Measurements from ENCODE around the gene PCDHGB1.
A peak's percentile ranks its signal among the peaks of the same experiment; 100 is the strongest.
"Not testable (repeated sequence)": the region's sequence is repeated elsewhere in the genome, so short reads cannot be mapped to it uniquely, and the experiment has no call there.

The PCDHGB1 gene

DNA sequence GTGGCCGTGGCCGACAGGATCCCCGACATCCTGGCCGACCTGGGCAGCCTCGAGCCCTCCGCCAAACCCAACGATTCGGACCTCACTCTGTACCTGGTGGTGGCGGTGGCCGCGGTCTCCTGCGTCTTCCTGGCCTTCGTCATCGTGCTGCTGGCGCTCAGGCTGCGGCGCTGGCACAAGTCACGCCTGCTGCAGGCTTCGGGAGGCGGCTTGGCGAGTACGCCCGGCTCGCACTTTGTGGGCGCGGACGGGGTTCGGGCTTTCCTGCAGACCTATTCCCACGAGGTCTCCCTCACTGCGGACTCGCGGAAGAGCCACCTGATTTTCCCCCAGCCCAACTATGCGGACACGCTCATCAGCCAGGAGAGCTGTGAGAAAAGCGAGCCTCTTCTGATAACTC, 3.9 kb upstream of the PCDHGB1 start:
- DNase-seq = not testable (repeated sequence)

DNA sequence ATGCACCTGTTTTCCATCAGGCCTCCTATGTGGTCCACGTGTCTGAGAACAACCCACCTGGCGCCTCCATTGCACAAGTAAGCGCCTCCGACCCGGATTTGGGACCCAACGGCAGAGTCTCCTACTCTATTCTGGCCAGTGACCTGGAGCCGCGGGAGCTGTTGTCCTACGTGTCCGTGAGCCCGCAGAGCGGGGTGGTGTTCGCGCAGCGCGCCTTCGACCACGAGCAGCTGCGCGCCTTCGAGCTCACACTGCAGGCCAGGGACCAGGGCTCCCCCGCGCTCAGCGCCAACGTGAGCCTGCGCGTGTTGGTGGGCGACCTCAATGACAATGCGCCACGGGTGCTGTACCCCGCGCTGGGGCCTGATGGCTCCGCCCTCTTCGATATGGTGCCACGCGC, 1.7 kb downstream of the PCDHGB1 start:
- DNase-seq = no peak

DNA sequence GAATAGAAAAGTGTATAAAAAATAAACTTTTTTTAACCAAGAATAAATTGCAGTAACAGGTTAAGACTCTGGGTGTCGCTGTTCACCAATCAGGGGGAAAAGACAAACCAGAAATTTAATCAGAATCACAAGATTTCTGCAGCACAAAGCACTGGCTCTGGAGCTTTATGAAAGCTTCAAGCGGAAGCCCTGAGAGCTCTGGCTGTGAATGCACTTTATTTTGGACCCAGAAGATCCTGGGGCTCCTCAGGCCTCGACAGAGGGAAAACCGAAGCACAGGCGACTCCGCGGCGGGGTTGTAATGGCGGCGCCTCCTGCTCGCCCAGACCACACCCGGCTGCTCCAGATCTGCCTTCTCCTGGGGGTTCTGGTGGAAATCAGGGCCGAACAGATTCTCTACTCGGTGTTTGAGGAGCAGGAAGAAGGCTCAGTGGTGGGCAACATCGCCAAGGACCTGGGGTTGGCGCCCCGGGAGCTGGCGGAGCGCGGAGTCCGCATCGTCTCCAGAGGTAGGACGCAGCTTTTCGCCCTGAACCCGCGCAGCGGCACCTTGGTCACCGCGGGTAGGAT, 5.1 kb downstream of the PCDHGB1 start, which contains the start of gene PCDHGA4:
Gene PCDHGA4, plus strand, starts transcription at position 122 of the 570 bp plus-strand sequence. Its CDS starts 87 bp downstream, at position 209.
- DNase-seq = no peak

DNA sequence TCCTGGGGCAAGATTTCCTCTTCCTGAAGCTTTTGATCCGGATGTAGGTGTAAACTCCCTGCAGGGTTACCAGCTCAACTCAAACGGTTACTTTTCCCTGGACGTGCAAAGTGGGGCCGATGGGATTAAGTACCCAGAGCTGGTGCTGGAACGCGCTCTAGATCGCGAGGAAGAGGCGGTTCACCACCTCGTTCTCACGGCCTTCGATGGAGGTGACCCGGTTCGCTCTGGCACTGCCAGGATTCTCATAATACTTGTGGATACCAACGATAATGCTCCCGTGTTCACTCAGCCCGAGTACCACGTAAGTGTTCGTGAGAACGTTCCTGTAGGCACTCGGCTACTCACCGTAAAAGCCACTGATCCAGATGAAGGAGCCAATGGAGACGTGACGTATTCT, 5.7 kb downstream of the PCDHGB1 start:
- no peak for DNase-seq

DNA sequence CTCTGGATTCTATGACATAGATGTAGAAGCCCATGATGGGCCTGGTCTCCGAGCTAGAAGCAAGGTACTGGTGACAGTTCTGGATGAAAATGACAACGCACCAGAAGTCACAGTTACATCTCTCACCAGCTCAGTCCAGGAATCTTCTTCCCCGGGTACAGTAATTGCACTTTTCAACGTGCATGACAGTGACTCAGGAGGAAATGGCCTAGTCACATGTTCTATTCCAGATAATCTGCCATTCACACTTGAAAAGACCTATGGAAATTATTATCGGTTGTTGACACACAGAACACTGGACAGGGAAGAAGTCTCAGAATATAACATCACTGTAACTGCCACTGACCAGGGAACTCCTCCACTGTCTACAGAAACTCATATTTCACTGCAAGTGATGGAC, 6.2 kb downstream of the PCDHGB1 start:
- no peak for DNase-seq

DNA sequence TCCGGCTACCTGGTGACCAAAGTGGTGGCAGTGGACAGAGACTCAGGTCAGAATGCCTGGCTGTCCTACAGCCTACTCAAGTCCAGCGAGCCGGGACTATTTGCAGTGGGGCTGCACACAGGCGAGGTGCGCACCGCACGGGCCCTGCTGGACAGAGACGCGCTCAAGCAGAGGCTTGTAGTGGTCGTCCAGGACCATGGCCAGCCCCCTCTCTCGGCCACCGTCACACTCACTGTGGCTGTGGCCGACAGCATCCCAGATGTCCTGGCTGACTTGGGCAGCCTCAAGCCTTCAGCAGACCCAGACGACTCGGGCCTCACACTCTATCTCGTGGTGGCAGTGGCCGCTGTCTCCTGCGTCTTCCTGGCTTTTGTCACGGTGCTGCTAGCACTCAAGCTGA, 7.1 kb downstream of the PCDHGB1 start:
- no peak for DNase-seq

DNA sequence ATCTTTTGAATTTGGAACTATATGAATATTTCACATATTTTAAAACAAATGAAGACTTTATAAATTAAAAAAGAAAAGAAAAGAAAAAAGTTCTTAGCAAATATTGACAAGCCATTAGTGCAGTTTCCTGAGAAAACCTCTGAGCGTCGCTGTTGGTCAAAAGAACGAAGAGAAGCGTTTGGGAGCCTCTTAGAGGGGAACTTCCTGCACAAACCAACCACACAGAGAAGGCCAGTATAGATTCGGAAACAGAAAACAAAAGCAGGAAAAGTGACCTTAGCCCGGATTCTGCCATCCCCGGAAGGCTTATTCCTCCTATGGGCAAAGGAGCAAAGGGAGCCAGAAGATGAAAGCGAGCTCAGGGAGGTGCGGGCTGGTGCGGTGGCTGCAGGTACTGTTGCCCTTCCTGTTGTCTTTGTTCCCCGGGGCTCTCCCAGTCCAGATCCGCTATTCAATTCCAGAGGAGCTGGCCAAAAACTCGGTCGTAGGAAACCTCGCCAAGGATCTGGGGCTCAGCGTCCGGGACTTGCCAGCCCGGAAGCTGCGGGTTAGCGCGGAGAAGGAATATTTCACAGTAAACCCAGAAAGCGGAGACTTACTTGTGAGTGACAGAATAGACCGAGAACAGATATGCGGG, 10.0 kb downstream of the PCDHGB1 start, which contains the start of gene PCDHGB2:
Gene PCDHGB2, plus strand, starts transcription at position 205 of the 637 bp plus-strand sequence. Its CDS starts 142 bp downstream, at position 347.
- peak; percentile 62 for DNase-seq

DNA sequence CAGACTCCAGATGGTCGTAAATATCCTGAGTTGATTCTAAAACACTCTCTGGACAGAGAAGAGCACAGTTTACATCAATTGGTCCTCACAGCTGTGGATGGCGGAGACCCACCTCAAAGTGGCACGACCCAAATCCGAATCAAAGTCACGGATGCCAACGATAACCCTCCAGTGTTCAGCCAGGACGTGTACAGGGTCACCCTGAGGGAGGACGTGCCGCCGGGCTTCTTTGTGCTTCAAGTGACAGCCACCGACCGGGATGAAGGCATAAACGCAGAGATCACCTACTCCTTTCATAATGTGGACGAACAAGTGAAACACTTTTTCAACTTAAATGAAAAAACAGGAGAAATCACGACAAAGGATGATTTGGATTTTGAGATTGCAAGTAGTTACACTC, 10.8 kb downstream of the PCDHGB1 start:
- DNase-seq = no peak

DNA sequence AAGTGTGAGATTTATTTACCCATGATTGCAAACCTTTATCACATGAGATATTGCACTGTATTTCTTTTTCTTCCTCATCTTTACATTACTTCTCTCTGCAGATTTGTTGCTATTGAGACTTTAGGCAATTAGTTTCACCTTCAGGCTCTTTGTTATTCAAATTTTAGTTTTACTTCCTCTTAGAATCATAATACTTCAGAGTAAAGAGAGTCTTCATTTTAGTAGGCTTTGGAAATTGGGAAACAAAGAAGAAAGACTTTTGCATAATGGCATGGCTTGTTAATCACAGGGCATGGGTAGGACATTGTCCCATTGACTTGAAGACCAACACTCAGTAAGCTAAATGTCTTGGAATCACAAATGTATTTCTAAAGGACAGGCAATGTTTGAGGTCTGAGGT, 12.8 kb downstream of the PCDHGB1 start:
- DNase-seq = no peak

DNA sequence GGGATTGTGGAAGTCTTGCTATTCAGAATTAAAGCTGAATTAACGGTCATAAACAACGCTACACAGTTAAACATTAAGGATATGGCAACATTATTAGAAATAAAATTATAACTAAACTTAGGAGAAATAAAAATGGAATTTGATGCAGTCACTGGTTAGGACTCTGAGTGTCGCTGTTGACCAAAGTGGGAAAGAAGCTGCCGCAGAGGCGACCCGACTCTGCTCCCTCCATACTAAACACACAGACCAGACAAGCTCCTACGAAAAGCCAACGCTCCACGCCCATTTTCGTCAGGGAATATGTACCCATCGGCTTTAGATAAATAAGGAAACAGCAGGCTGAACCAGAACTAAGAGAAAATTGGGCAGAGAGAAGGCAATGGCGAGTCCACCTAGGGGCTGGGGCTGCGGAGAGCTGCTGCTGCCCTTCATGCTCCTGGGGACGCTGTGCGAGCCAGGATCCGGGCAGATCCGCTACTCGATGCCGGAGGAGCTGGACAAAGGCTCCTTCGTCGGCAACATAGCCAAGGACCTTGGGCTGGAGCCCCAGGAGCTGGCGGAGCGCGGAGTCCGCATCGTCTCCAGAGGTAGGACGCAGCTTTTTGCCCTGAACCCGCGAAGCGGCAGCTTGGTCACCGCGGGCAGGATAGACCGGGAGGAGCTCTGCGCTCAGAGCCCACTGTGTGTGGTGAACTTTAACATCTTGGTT, 14.2 kb downstream of the PCDHGB1 start, which contains the start of gene PCDHGA5:
Gene PCDHGA5, plus strand, starts transcription at position 211 of the 709 bp plus-strand sequence. Its CDS starts 169 bp downstream, at position 380.
- no peak for DNase-seq

DNA sequence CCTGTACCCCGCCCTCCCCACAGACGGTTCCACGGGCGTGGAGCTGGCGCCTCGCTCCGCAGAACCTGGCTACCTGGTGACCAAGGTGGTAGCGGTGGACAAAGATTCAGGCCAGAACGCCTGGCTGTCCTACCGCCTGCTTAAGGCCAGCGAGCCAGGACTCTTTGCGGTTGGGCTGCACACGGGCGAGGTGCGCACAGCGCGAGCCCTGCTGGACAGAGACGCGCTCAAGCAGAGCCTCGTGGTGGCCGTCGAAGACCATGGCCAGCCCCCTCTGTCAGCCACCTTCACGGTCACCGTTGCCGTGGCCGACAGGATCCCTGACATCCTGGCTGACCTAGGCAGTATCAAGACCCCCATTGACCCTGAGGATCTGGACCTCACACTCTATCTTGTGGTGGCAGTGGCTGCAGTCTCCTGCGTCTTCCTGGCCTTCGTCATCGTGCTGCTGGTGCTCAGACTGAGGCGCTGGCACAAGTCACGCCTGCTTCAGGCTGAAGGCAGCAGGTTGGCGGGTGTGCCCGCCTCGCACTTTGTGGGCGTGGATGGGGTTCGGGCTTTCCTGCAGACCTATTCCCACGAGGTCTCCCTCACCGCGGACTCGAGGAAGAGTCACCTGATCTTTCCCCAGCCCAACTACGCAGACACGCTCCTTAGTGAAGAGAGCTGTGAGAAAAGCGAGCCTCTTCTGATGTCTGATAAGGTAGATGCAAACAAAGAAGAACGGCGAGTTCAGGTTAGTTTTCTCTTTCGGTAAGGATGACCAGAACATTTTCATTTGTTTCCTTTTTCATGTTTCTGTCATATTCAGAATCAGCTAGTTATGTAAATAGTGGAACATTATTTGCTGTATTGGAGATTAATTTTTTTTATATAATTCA, 16.4 kb downstream of the PCDHGB1 start:
- DNase-seq = no peak

DNA sequence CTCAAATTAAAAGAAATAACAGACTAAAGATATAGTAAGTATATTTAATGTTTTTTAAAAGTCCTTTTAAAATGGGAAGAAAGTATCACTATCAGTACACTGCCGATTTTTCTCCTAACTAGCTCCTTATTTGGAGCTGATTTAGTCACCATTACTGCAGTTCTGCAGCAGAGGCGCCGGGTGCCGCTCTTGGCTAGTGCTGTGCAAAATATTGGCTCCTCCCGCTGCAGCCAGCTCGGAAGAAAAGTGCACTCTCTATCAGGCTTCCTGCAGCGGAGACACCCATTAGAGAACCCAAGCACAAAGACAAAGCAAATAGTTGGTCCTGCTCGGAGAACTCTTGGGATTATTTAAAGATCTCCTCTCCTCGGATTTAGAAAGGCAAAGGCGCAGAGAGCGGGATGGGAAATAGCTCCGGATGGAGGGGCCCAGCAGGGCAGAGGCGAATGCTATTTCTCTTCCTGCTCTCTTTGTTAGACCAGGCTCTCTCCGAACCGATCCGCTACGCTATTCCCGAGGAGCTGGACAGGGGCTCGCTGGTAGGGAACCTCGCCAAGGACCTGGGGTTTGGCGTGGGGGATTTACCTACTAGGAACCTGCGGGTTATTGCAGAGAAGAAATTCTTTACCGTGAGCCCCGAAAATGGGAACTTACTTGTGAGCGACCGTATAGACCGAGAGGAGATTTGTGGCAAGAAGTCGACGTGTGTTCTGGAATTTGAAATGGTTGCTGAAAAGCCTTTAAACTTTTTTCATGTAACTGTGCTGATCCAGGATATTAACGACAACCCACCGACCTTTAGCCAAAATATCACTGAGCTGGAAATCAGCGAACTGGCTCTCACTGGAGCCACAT, 20.3 kb downstream of the PCDHGB1 start, which contains the start of gene PCDHGB3:
Gene PCDHGB3, plus strand, starts transcription at position 249 of the 855 bp plus-strand sequence. Its CDS starts 153 bp downstream, at position 402.
- no peak for DNase-seq

DNA sequence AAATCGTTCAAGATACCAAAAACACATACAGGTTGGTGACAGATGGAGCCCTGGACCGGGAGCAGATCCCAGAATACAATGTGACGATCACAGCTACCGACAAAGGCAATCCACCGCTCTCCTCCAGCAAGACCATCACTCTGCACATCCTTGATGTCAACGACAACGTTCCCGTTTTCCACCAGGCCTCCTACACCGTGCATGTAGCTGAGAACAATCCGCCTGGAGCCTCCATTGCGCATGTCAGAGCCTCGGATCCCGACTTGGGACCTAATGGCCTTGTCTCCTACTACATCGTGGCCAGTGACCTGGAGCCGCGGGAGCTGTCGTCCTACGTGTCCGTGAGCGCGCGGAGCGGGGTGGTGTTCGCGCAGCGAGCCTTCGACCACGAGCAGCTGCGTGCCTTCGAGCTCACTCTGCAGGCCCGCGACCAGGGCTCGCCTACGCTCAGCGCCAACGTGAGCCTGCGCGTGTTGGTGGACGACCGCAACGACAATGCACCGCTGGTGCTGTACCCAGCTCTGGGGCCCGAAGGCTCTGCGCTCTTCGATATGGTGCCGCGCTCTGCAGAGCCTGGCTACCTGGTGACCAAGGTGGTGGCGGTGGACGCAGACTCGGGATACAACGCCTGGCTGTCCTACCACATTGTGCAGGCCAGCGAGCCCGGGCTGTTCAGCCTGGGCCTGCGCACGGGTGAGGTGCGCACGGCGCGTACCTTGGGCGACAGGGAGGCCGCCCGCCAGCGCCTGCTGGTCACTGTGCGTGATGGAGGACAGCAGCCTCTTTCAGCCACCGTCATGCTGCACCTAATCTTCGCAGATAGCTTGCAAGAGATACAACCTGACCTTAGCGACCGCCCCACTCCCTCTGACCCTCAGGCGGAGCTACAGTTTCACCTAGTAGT, 21.9 kb downstream of the PCDHGB1 start:
- DNase-seq = no peak

DNA sequence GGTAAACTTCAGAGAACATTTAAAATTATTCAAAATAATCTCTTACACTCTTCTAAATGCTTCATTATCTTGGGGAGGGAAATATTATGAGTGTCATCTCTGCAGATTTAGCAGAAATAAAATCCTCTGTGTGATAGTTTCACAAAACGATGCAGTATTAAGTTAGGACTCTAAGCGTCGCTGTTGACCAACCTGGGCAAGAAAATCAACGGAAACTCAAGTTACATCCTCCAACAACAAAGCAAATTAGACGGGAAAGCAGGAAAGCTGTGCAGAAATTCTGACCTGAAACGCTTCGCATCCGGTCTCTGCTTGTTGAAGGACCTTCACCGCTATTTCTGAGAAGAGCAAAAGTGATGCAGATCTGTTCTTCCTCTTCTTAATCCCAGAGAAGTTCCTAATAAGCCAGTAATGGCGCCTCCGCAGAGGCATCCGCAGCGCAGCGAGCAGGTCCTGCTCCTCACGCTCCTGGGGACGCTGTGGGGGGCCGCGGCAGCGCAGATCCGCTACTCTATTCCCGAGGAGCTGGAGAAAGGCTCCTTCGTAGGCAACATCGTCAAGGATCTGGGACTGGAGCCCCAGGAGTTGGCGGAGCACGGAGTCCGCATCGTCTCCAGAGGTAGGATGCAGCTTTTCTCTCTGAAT, 23.9 kb downstream of the PCDHGB1 start, which contains the start of gene PCDHGA6:
Gene PCDHGA6, plus strand, starts transcription at position 219 of the 645 bp plus-strand sequence. Its CDS starts 193 bp downstream, at position 412.
- no peak for DNase-seq

DNA sequence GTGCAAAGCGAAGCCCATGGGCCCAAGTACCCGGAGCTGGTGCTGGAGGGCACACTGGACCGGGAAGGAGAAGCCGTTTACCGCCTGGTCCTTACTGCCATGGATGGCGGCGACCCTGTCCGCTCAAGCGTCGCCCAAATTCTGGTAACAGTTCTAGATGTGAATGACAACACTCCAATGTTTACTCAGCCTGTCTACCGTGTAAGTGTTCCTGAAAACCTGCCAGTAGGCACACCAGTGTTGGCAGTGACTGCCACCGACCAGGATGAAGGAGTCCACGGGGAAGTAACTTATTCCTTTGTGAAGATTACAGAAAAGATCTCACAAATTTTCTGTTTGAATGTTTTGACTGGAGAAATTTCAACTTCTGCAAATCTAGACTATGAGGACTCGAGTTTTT, 24.7 kb downstream of the PCDHGB1 start:
- no peak for DNase-seq

DNA sequence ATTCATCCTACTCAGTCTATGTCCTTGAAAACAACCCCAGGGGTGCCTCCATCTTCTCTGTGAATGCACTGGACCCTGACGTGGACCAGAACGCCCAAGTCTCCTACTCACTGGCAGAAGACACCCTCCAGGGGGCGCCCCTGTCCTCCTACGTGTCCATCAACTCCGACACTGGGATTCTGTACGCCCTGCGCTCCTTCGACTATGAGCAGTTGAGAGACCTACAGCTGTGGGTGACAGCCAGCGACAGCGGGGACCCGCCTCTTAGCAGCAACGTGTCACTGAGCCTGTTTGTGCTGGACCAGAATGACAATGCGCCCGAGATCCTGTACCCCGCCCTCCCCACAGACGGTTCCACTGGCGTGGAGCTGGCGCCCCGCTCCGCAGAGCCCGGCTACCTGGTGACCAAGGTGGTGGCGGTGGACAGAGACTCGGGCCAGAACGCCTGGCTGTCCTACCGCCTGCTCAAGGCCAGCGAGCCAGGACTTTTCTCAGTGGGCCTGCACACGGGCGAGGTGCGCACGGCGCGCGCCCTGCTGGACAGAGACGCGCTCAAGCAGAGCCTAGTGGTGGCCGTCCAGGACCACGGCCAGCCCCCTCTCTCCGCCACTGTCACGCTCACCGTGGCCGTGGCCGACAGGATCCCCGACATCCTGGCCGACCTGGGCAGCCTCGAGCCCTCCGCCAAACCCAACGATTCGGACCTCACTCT, 25.7 kb downstream of the PCDHGB1 start:
- not testable (repeated sequence) for DNase-seq

DNA sequence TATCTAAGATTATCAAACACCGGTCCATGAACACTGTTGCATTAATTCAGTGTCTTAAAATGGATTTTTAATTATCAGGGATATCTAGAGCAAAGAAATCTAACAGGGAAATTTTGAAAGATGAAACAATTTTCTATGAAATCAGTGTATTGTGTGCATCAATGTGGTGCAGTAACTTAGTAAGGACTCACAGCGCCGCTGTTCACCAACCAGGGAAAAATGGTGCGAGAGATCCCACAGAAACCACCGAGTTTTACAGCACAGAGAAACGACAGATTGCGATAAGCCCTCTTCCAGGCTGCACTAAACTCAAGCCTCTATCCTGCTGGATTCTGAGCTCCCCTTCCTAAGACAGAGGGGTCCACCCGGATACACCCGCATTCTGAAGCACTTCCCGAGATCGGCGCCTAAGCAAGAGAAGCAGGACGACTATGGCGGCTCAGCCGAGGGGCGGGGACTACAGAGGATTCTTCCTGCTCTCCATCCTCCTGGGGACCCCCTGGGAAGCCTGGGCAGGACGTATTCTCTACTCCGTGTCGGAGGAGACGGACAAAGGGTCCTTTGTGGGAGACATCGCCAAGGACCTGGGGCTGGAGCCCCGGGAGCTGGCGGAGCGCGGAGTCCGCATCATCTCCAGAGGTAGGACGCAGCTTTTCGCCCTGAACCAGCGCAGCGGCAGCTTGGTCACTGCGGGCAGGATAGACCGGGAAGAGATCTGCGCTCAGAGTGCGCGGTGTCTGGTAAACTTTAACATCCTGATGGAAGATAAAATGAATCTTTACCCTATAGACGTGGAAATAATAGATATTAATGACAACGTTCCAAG, 32.8 kb downstream of the PCDHGB1 start, which contains the start of gene PCDHGA7:
Gene PCDHGA7, plus strand, starts transcription at position 274 of the 826 bp plus-strand sequence. Its CDS starts 158 bp downstream, at position 432.
- DNase-seq = no peak

DNA sequence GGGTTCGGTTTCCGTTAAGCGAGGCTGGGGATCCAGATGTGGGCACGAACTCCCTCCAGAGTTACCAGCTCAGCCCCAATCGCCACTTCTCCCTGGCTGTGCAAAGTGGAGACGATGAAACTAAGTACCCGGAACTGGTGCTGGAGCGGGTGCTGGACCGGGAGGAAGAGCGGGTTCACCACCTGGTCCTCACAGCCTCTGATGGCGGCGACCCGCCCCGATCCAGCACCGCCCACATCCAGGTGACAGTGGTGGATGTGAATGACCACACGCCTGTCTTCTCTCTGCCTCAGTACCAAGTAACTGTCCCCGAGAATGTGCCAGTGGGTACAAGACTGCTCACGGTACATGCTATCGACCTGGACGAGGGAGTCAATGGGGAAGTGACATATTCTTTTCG, 33.4 kb downstream of the PCDHGB1 start:
- DNase-seq = no peak
